Common myeloid progenitor, CD34-positive (primary cell): ENCODE measurements around the gene SH3GL1.

Source experiments
- CTCF ChIA-PET: fragments of 350-600 bp; sonication (Branson Sonifier 250); formaldehyde crosslinking; loops from one replicate; lab custom pipeline; 2021; ENCODE audit warnings: antibody characterized with exemption; lab: Charles Lee
- POLR2A ChIA-PET: fragments of 350-600 bp; sonication (Branson Sonifier 250); formaldehyde crosslinking; loops from one replicate; lab custom pipeline; 2021; ENCODE audit warnings: antibody characterized with exemption; lab: Charles Lee
- DNase-seq, 3 donors: peaks; one replicate each; pipeline versions ENCODE4 v3.0.0 to v3.0.0-alpha.2; 2013
- H3K27ac ChIP-seq, 2 experiments: 1 replicate in 1 of 2; 2 replicates in 1 of 2; pipeline ENCODE4 v1.7.0; 2013; ENCODE audit warnings: inconsistent platforms in 2 of 2, low read length in 2 of 2, mild to moderate bottlenecking in 2 of 2, low read depth in 1 of 2, moderate library complexity in 1 of 2; ENCODE audit not compliant: severe bottlenecking in 2 of 2, insufficient read depth in 1 of 2, poor library complexity in 1 of 2
- H3K27me3 ChIP-seq, 5 experiments: replicated peaks in 2 of 5; 1 replicate in 3 of 5; 2 replicates in 2 of 5; pipeline versions ENCODE4 v1.6.1 to v1.7.0; 2013; ENCODE audit warnings: low read length in 4 of 5, mild to moderate bottlenecking in 2 of 5, moderate library complexity in 2 of 5, inconsistent platforms in 1 of 5; ENCODE audit not compliant: insufficient read depth in 5 of 5, control insufficient read depth in 4 of 5
- H3K36me3 ChIP-seq, 4 experiments: 1 replicate in 2 of 4; 2 replicates in 2 of 4; pipeline versions ENCODE4 v1.6.1 to v1.7.0; 2013; ENCODE audit warnings: low read length in 3 of 4, control low read depth in 1 of 4, mild to moderate bottlenecking in 1 of 4; ENCODE audit not compliant: control insufficient read depth in 4 of 4, insufficient read depth in 4 of 4
- H3K4me1 ChIP-seq, 4 experiments: 1 replicate in 3 of 4; 2 replicates in 1 of 4; pipeline versions ENCODE4 v1.6.1 to v1.7.1; 2013; ENCODE audit warnings: low read length in 3 of 4, mild to moderate bottlenecking in 3 of 4, control low read depth in 1 of 4, inconsistent platforms in 1 of 4, moderate library complexity in 1 of 4; ENCODE audit not compliant: control insufficient read depth in 4 of 4, insufficient read depth in 4 of 4; ENCODE audit errors: control extremely low read depth in 1 of 4
- H3K4me3 ChIP-seq, 7 experiments: 1 replicate in 4 of 7; 2 replicates in 3 of 7; pipeline versions ENCODE4 v1.5.1 to v1.7.0; 2013; ENCODE audit warnings: mild to moderate bottlenecking in 7 of 7, low read length in 6 of 7, moderate library complexity in 6 of 7, inconsistent platforms in 2 of 7, low read depth in 2 of 7, control low read depth in 1 of 7; ENCODE audit not compliant: insufficient read depth in 4 of 7, control insufficient read depth in 1 of 7; ENCODE audit errors: extremely low read depth in 1 of 7
- H3K9me3 ChIP-seq, 5 experiments: 1 replicate in 4 of 5; 2 replicates in 1 of 5; pipeline versions ENCODE4 v1.6.1 to v1.7.1; 2013; ENCODE audit warnings: low read length in 4 of 5, mild to moderate bottlenecking in 2 of 5, inconsistent platforms in 1 of 5, low read depth in 1 of 5, moderate library complexity in 1 of 5; ENCODE audit not compliant: control insufficient read depth in 4 of 5, insufficient read depth in 2 of 5; ENCODE audit errors: control extremely low read depth in 1 of 5
- WGBS: methylation state at CpG from one replicate; pipeline ENCODE4 v1.1.5; 2013; ENCODE audit not compliant: insufficient coverage; 5-methylcytosine and 5-hydroxymethylcytosine counted together

The SH3GL1 gene

GRCh38 chr19:4439243-4439642 lies 38.9 kb upstream of the SH3GL1 start:
- Histone ChIP-seq H3K27me3 (no peaks in the 10 kb centered on the region), H3K27ac (no peak overlapping the region), H3K4me3 (no peak overlapping the region), H3K4me1 (peaks cover 0 to 10% (median 5%) of the 10 kb centered on the region in 4 experiments), H3K9me3 (no peaks in the 10 kb centered on the region), H3K36me3 (peaks cover 5 to 79% (median 40%) of the 10 kb centered on the region in 4 experiments)
- 99% methylated on average over 12 of the region's 12 CpGs for WGBS
- DNase-seq, result no peak
- CTCF ChIA-PET, result no interaction called here
- POLR2A ChIA-PET, result no interaction called here

- POLR2A ChIA-PET, result no interaction called here
- peaks cover 0 to 11% (median 9%) of the 10 kb centered on the region in 4 experiments for H3K4me1 ChIP-seq
- H3K27ac ChIP-seq, result no peak overlapping the region
- H3K9me3 ChIP-seq, result no peaks in the 10 kb centered on the region
- H3K4me3 ChIP-seq, result no peak overlapping the region
- CTCF ChIA-PET, result interaction anchor here (0.5 to 0.6 kb wide), 2 partner anchors 50 to 221 kb away, joined by 3 read pairs; no protein-coding TSS in a partner anchor
- peaks cover 5 to 76% (median 38%) of the 10 kb centered on the region in 4 experiments for H3K36me3 ChIP-seq
- H3K27me3 ChIP-seq, result no peaks in the 10 kb centered on the region
- no peak for DNase-seq
- 98% methylated on average over 10 of the region's 10 CpGs for WGBS
Measured at GRCh38 chr19:4437103-4437502, 36.8 kb upstream of the SH3GL1 start.

GRCh38 chr19:4436231-4436630 lies 35.9 kb upstream of the SH3GL1 start:
- Histone ChIP-seq H3K27ac (no peak overlapping the region), H3K4me1 (peaks cover 0 to 18% (median 16%) of the 10 kb centered on the region in 4 experiments), H3K4me3 (no peak overlapping the region), H3K9me3 (no peaks in the 10 kb centered on the region), H3K27me3 (no peaks in the 10 kb centered on the region), H3K36me3 (peaks cover 5 to 80% (median 37%) of the 10 kb centered on the region in 4 experiments)
- DNase-seq, result no peak
- ChIA-PET CTCF (interaction anchor here (1.4 kb wide), 1 partner anchor 35 kb away, joined by 3 read pairs; no protein-coding TSS in a partner anchor), POLR2A (interaction anchor here (0.6 kb wide), 1 partner anchor 194 kb away, joined by 4 read pairs; no protein-coding TSS in a partner anchor)
- WGBS, result 98% methylated on average over 7 of the region's 7 CpGs

GRCh38 chr19:4434391-4434790 lies 34.0 kb upstream of the SH3GL1 start:
- ChIA-PET POLR2A (no interaction called here), CTCF (no interaction called here)
- WGBS, result 96% methylated on average over 9 of the region's 9 CpGs
- no peaks in the 10 kb centered on the region for H3K9me3 ChIP-seq
- H3K27ac ChIP-seq, result no peak overlapping the region
- H3K4me1 ChIP-seq, result peaks cover 0 to 33% (median 27%) of the 10 kb centered on the region in 4 experiments
- peaks cover 5 to 81% (median 35%) of the 10 kb centered on the region in 4 experiments for H3K36me3 ChIP-seq
- no peak for DNase-seq
- H3K4me3 ChIP-seq, result no peak overlapping the region
- H3K27me3 ChIP-seq, result no peaks in the 10 kb centered on the region

- Histone ChIP-seq H3K36me3 (peaks cover 7 to 86% (median 38%) of the 10 kb centered on the region in 4 experiments), H3K4me3 (no peak overlapping the region), H3K4me1 (peaks cover 0 to 33% (median 27%) of the 10 kb centered on the region in 4 experiments), H3K27ac (no peak overlapping the region), H3K9me3 (no peaks in the 10 kb centered on the region), H3K27me3 (no peaks in the 10 kb centered on the region)
- DNase-seq, result no peak
- ChIA-PET POLR2A (no interaction called here), CTCF (interaction anchor here (0.6 kb wide), 1 partner anchor 51 kb away, joined by 3 read pairs; no protein-coding TSS in a partner anchor)
- WGBS, result 94% methylated on average over 14 of the region's 28 CpGs
Measured at GRCh38 chr19:4432918-4433506, 32.7 kb upstream of the SH3GL1 start.

GRCh38 chr19:4431808-4432674 lies 31.7 kb upstream of the SH3GL1 start:
- Histone ChIP-seq H3K4me3 (peak overlapping the region in 3 of 7 experiments; percentile 12 to 48 (median 12)), H3K9me3 (no peaks in the 10 kb centered on the region), H3K27ac (peak overlapping the region; percentile 47 to 60), H3K27me3 (no peaks in the 10 kb centered on the region), H3K36me3 (peaks cover 7 to 80% (median 37%) of the 10 kb centered on the region in 4 experiments), H3K4me1 (peaks cover 0 to 33% (median 27%) of the 10 kb centered on the region in 4 experiments)
- POLR2A ChIA-PET, result no interaction called here
- CTCF ChIA-PET, result interaction anchor here (1.3 to 1.6 kb wide), 2 partner anchors 21 to 31 kb away, joined by 4 read pairs; partner anchors contain the start of gene SH3GL1
- DNase-seq, result peak; percentile 70 to 89 (median 87)
- 31% methylated on average over 20 of the region's 26 CpGs for WGBS
